Stimulated activated CD8-positive, alpha-beta memory T cell treated with anti-CD3 and anti-CD28 coated beads, Interleukin-15, amount 100 ng/mL, for 4 hours (primary cell): ENCODE data around the gene HNRNPM.

ENCODE experiments used
- DNase-seq, 2 donors: peaks; one replicate each; pipeline ENCODE4 v3.0.0-alpha.2; 2020; ENCODE audit warnings: low read depth in 2 of 2

Gene HNRNPM

DNA sequence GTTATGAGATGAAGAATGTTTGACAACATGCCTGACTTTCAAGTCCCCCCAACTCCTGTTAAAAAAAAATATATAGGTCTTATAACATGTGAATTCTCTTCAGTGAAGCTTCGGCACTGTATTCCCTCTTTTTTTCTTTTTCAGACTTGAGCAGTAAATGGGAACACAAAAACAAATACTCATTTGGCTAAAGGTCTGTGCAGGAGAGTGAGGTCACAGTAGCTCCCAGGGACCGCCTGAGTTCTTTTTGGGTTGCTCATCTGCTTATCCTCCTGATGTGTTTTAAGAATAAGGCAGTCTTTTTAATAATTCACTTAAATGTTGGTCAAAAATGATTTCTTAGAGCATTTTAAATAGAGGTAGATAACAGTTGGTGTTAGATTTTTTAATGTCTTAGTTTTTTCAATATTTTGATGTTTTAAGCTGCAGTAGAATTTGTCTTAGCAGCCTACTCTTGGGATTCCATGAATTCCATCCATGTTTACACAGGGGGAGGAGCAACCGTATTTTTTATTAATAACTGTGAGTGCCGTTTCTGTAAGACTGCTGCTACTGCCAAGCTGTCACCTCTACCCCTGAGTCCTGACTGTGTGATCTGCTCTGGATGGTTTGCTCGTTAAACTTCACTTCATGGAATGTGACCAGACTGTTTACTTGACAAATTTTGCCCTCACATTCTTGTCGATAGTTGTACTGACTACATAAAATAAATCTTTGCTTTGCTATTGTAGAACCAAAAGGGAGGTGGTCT lies 14.9 kb downstream of the HNRNPM start:
- DNase-seq, result no peak

GRCh38 chr19:8460516-8461298 lies 15.9 kb downstream of the HNRNPM start:
- no peak for DNase-seq

DNA sequence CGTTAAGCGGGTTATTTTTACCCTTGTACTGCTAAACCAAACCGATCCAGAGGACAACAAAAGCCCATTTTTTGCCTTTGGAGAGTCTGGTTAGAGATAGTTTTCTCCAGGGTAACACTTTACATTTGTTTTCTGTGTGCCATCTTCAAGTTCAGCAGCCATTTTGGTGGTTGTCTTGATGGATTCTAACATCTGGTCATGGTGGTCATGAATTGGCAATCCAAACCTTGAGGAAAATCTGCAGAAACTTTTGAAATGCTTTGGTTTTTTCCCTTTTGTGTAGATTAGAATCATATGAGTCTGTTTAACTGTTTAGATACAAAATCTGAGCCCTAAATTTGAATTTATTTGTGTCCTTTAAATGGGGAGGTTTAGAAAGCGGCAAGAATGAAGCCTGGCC lies 16.6 kb downstream of the HNRNPM start:
- DNase-seq, result no peak

- DNase-seq, result no peak
These were observed 17.1 kb downstream of the HNRNPM start for GRCh38 chr19:8461891-8462290.

DNA sequence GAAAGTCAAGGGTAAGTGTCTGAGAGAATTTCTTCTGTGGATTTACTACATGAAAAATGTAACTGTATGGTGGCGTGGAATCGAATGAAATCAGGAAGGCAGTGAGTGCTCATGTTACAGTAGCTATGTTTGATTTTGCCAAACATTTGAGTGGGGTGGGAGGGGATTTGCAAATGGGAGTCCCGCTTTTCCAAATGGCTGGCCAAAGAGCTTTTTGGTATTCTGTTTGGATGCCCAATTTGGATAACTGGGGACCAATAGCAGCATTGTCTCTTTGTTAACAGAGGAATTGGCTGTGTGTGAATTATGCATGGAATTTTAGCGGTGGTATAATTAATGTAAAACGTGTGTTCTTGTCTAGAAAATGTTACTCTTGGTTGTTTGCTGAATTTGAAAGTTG lies 17.8 kb downstream of the HNRNPM start:
- no peak for DNase-seq

- DNase-seq, result no peak
These were observed 18.6 kb downstream of the HNRNPM start for GRCh38 chr19:8463365-8463764.

GRCh38 chr19:8466018-8466417 lies 21.2 kb downstream of the HNRNPM start:
- no peak for DNase-seq

DNA sequence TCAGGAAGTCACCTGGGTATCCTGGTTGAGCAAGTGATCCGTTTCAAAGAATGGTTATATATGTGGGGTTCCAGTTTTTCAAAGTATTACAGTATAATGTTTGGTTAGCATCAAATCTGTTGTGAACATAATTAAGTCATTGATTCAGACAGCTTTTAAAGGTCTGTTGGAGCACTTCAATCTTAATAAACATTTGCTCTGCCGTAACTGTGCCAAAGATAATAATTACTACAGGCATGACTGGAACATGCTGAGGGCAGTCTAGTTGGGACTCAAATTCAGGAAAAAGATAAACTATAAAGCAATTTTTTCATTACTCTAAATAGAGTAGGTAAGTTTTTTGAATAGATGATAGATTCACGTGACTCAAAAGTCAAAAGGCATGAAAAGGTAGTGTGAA lies 23.3 kb downstream of the HNRNPM start:
- DNase-seq, result no peak

DNA sequence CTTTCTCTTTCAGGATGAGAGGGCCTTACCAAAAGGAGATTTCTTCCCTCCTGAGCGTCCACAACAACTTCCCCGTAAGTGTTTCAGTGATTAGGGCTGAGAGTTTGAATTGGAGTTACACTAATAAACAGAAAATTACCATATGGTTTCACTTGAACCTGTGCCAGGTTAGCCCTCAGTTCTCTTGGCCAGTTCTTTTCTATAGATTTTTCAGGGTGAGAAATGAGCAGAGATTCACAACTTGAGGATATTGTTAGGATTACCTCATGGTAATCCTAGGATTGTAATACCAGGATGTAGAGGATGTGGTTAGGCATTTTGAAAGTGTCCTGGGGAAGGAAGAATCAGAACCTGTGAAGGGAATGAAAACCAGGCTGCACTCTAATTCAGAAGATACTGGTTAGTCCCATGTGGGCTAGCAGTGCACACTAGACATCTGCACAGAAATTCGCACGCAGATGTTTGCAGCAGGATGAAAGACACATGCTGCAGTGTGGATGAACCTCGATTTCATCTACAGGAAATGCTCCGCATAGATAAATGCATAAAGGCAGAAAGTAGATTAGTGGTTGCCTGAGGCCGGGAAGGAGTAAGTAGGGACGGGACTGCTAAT lies 24.1 kb downstream of the HNRNPM start:
- DNase-seq, result no peak

GRCh38 chr19:8469613-8470368 lies 25.0 kb downstream of the HNRNPM start:
- no peak for DNase-seq

GRCh38 chr19:8473648-8474476 lies 29.1 kb downstream of the HNRNPM start:
- DNase-seq, result no peak

GRCh38 chr19:8475005-8475404 lies 30.2 kb downstream of the HNRNPM start:
- no peak for DNase-seq

DNA sequence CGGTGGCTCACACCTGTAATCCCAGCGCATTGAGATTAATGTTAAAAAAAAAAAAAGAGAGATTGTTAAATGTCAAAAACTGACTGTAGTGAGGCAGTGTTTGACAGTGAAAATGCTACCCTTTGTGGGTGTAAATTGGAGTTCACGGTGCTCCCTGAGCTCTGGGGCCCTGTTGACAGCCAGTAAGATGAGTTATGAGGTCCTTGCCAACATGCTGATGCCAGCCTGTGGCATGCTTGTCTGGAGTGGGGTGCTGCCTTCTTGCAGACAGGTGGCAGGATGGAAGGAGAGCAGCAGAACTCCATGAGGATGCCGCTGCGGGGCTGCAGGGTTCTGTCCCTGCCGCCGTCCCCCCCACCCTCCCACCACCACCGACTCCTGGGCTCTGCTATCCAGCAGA lies 31.7 kb downstream of the HNRNPM start:
- no peak for DNase-seq

DNA sequence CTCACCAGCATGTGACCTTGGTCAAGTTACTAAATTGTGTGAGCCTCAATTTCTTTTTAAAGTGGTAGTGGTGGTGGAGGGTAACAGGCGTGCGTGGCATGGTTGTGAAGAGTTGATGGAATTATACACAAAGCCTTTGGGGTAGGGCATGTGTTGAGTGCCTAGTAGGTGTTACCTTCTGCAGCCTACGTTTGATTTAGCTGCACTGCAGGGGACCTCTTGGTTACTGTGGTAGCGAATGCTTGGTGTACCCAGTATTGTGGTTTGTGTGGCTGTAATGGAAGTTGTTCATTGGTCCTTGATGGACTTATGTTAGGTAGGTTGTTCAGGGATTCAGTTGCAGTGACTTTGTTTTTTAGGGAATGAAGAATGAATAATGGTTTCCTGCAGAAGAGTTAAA lies 33.1 kb downstream of the HNRNPM start:
- DNase-seq, result no peak

DNA sequence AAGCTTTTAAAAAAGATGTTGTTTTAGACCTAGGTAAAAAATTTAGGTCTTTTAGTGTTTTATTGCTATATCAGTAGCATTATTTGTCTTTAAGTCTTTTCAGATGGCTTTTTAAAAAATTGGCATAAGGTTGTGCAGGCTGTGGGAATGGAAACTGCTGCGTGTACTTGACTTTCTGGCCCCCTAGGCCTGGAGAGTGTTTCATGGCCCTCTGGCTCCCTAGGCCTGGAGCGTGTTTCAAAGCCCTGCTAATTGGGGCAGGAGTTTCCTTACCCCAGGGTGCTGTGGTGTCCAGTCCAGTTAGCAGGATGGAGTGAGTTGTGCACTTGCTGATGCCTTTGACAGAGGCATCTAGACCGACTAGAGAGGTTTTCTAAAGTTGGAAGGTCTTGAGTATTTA lies 33.8 kb downstream of the HNRNPM start:
- no peak for DNase-seq

DNA sequence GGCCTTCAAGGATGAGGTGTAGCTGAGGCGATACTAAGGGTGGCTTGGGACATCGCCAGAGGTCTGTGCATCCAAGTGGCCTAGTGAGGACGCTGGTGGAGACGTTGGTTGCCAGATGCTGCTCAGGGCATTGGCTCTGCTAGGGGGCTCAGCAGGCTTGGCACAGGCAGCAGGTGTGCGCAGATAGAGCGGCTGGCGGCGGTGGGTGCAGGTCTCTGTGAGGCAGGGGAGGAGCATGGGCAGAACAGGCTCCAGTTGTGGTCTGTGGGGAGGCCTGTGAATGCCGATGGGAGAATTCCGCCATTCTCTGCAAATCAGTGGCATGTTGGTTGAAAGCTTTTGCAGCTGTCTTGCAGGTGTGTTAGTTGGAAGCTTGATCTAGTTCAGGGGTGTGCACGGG lies 36.4 kb downstream of the HNRNPM start:
- DNase-seq, result no peak

- no peak for DNase-seq
These were observed 36.8 kb downstream of the HNRNPM start for GRCh38 chr19:8481616-8482015.

DNA sequence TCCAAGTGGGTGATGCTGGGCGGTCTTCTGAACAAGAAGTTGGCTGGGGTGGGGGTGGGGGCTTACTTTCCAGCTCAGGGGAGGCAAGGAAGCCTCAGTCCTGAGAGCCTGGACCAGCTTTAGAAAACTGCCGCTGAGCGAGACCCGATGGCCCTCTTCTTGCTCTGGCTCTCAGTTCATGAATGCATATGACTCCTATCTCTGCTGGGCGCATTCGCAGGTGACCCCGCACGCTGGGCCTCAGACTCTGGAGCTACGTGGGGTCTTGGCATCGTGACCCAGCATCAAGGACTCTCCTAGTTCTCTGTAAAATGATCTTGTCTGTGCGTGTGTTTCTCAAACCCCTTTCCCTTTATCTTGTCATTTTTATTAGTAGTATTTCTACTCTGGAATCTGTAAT lies 37.9 kb downstream of the HNRNPM start:
- no peak for DNase-seq

DNA sequence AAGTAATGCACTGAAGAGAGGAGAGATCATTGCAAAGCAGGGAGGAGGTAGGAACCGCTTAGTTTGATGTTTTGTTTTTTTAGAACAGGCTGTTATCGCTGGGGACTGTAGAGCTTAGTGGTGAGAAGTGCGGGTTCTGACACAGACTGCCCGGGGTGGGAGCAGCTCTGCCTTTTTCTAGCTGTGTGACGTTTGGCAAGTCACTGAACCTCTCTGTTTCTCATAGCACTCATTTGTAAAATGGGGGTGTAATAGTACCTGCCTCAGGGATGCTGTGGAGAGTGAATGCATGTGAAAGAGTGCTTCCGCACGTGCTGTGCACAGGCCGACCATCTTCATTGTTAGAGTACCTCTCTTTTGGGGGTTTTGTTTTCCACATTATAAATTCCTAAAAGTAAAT lies 38.4 kb downstream of the HNRNPM start:
- DNase-seq, result no peak

- DNase-seq, result no peak
These were observed 39.6 kb downstream of the HNRNPM start for GRCh38 chr19:8484331-8484894.
